Neuronal stem cell (in vitro differentiated cells): Measurements from ENCODE around the gene ADD1.

Experiments used
- DNase-seq: peaks from one replicate; pipeline ENCODE4 v3.0.0-alpha.2; 2013; ENCODE audit warnings: low spot score
- H2AFZ ChIP-seq: one replicate; pipeline ENCODE4 v1.6.1; 2013; ENCODE audit warnings: mild to moderate bottlenecking, low read length, inconsistent platforms
- H2AK5ac ChIP-seq: 2 replicates; pipeline ENCODE4 v1.6.1; 2013; ENCODE audit warnings: low read depth, mild to moderate bottlenecking, inconsistent platforms, low read length, moderate library complexity, mixed read lengths
- H2BK120ac ChIP-seq: 2 replicates; pipeline ENCODE4 v1.6.1; 2013; ENCODE audit warnings: low read depth, mild to moderate bottlenecking, inconsistent platforms, low read length, moderate library complexity, mixed read lengths
- H2BK12ac ChIP-seq: one replicate; pipeline ENCODE4 v1.6.1; 2013; ENCODE audit warnings: low read length, inconsistent platforms
- H2BK15ac ChIP-seq: 2 replicates; pipeline ENCODE4 v1.6.1; 2013; ENCODE audit warnings: mild to moderate bottlenecking, low read length, inconsistent platforms, mixed read lengths
- H2BK5ac ChIP-seq: one replicate; pipeline ENCODE4 v1.6.1; 2013; ENCODE audit warnings: inconsistent platforms, mild to moderate bottlenecking, low read length, moderate library complexity
- H3K14ac ChIP-seq: one replicate; pipeline ENCODE4 v1.6.1; 2013; ENCODE audit warnings: low read length, inconsistent platforms
- H3K18ac ChIP-seq: 2 replicates; pipeline ENCODE4 v1.6.1; 2013; ENCODE audit warnings: low read length, inconsistent platforms
- H3K23ac ChIP-seq: 2 replicates; pipeline ENCODE4 v1.6.1; 2013; ENCODE audit warnings: low read depth, mild to moderate bottlenecking, mixed read lengths, low read length, inconsistent platforms; ENCODE audit not compliant: poor library complexity
- H3K27ac ChIP-seq: replicated peaks from 3 replicates; pipeline ENCODE4 v1.5.1; 2013; ENCODE audit warnings: low read length, inconsistent platforms
- H3K27me3 ChIP-seq, 3 experiments: 2 replicates each; pipeline ENCODE4 v1.6.1; 2013; ENCODE audit warnings: low read length in 3 of 3, mild to moderate bottlenecking in 2 of 3, inconsistent platforms in 1 of 3, low read depth in 1 of 3, mixed read lengths in 1 of 3, moderate library complexity in 1 of 3; ENCODE audit not compliant: control insufficient read depth in 3 of 3, insufficient read depth in 3 of 3
- H3K36me3 ChIP-seq, 2 donors: replicated peaks in 1 of 2; 2 replicates each; pipeline ENCODE4 v1.6.1; 2013; ENCODE audit warnings: low read length in 2 of 2; ENCODE audit not compliant: control insufficient read depth in 2 of 2, insufficient read depth in 2 of 2
- H3K4ac ChIP-seq: 2 replicates; pipeline ENCODE4 v1.6.1; 2013; ENCODE audit warnings: inconsistent platforms, mild to moderate bottlenecking, low read length, moderate library complexity
- H3K4me1 ChIP-seq, 2 donors: 1 replicate in 1 of 2; 2 replicates in 1 of 2; pipeline ENCODE4 v1.6.1; 2013; ENCODE audit warnings: low read length in 2 of 2, low read depth in 1 of 2; ENCODE audit not compliant: control insufficient read depth in 2 of 2, insufficient read depth in 1 of 2
- H3K4me2 ChIP-seq: one replicate; pipeline ENCODE4 v1.6.1; 2013; ENCODE audit warnings: mild to moderate bottlenecking, low read length, inconsistent platforms; ENCODE audit not compliant: insufficient read depth, poor library complexity, severe bottlenecking
- H3K4me3 ChIP-seq, 2 donors: 2 replicates each; pipeline ENCODE4 v1.5.1; 2013; ENCODE audit warnings: low read length in 2 of 2, mild to moderate bottlenecking in 2 of 2, inconsistent platforms in 1 of 2, moderate library complexity in 1 of 2
- H3K79me1 ChIP-seq: one replicate; pipeline ENCODE4 v1.6.1; 2013; ENCODE audit warnings: low read depth, mild to moderate bottlenecking, inconsistent platforms, low read length, moderate library complexity
- H3K9ac ChIP-seq: one replicate; pipeline ENCODE4 v1.6.1; 2013; ENCODE audit warnings: mild to moderate bottlenecking, low read depth, low read length, inconsistent platforms; ENCODE audit not compliant: poor library complexity
- H3K9me3 ChIP-seq, 2 donors: replicated peaks in 1 of 2; 2 replicates each; pipeline versions ENCODE3 to v1.6.1; 2013; ENCODE audit warnings: low read length in 2 of 2, mild to moderate bottlenecking in 2 of 2, inconsistent platforms in 1 of 2, low read depth in 1 of 2, mixed read lengths in 1 of 2, moderate library complexity in 1 of 2; ENCODE audit not compliant: control insufficient read depth in 2 of 2, insufficient read depth in 1 of 2
- H4K8ac ChIP-seq: one replicate; pipeline ENCODE4 v1.6.1; 2013; ENCODE audit warnings: low read depth, mild to moderate bottlenecking, inconsistent platforms, low read length, moderate library complexity
- H4K91ac ChIP-seq: one replicate; pipeline ENCODE4 v1.6.1; 2013; ENCODE audit warnings: low read length, low read depth, mild to moderate bottlenecking, inconsistent platforms; ENCODE audit not compliant: poor library complexity
- WGBS, 2 donors: extraction: QIAGEN DNeasy Blood & Tissue Kit; methylation state at CpG; one replicate each; pipeline ENCODE4 v1.1.7; 2013; ENCODE audit warnings: missing lambda C conversion rate in 2 of 2, mixed read lengths in 1 of 2; ENCODE audit not compliant: insufficient read length in 2 of 2, insufficient replicate concordance in 1 of 2; ENCODE audit errors: extremely low coverage in 2 of 2; 5-methylcytosine and 5-hydroxymethylcytosine counted together

The ADD1 gene

DNA sequence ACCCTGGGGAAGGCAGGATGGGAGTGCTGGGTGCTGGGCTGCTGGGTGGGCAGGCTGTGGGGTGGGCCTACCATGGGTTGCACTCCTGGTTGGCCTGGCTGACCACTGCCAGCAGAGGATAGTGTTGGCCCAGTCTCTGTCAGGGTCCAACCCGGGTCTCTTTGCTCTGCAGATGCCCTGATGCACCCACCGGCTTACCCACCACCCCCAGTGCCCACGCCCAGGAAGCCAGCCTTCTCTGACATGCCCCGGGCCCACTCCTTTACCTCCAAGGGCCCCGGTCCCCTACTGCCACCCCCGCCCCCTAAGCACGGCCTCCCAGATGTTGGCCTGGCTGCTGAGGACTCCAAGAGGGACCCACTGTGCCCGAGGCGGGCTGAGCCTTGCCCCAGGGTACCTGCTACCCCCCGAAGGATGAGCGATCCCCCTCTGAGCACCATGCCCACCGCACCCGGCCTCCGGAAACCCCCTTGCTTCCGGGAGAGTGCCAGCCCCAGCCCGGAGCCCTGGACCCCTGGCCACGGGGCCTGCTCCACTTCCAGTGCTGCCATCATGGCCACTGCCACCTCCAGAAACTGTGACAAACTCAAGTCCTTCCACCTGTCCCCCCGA, 14.2 kb upstream of the ADD1 start:
- H3K4me1 ChIP-seq: no peaks in the 10 kb centered on the region

DNA sequence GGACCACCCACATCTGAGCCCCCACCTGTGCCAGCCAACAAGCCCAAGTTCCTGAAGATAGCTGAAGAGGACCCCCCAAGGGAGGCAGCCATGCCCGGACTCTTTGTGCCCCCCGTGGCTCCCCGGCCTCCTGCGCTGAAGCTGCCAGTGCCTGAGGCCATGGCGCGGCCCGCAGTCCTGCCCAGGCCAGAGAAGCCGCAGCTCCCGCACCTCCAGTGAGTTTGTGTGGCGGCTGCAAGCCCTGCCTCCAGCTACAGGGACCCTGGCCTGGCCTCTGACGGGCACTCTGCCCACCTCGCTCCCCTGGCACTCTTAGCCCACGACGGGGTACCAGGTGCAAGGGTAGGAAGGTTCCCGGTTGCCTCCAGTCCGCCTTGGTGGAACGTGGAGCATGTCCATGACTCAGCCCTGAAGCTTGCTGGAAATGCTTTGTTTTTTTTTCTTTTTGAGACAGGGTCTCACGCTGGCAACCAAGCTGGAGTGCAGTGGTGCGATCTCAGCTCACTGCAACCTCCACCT, 13.7 kb upstream of the ADD1 start:
- H2AK5ac ChIP-seq: no peak overlapping the region
- no peak for DNase-seq
- no peaks in the 10 kb centered on the region for H3K9me3 ChIP-seq
- no peak overlapping the region for H3K4me2 ChIP-seq
- H3K14ac ChIP-seq: no peak overlapping the region
- no peak overlapping the region for H2BK120ac ChIP-seq
- H3K36me3 ChIP-seq: peaks cover 40 to 89% of the 10 kb centered on the region in 2 donors
- peaks cover 5% of the 10 kb centered on the region for H3K79me1 ChIP-seq
- WGBS, 2 donors: no CpG with 5 or more reads among the region's 19 CpGs
- H2AFZ ChIP-seq: no peak overlapping the region
- H2BK15ac ChIP-seq: no peak overlapping the region
- no peak overlapping the region for H3K4me3 ChIP-seq
- H4K91ac ChIP-seq: no peak overlapping the region
- no peaks in the 10 kb centered on the region for H3K4me1 ChIP-seq
- no peak overlapping the region for H3K27ac ChIP-seq
- no peak overlapping the region for H2BK5ac ChIP-seq
- no peak overlapping the region for H3K4ac ChIP-seq
- H3K27me3 ChIP-seq: no peaks in the 10 kb centered on the region
- H3K18ac ChIP-seq: no peak overlapping the region
- H4K8ac ChIP-seq: no peak overlapping the region
- H3K23ac ChIP-seq: peak overlapping the region; percentile 85
- no peak overlapping the region for H2BK12ac ChIP-seq
- H3K9ac ChIP-seq: no peak overlapping the region

More for the DNA sequence above, 14.2 kb upstream of the ADD1 start:
- DNase-seq: no peak
- peaks cover 41 to 93% of the 10 kb centered on the region in 2 donors for H3K36me3 ChIP-seq
- H2AFZ ChIP-seq: no peak overlapping the region
- no peak overlapping the region for H3K9ac ChIP-seq
- H4K91ac ChIP-seq: no peak overlapping the region
- H3K18ac ChIP-seq: no peak overlapping the region
- no peak overlapping the region for H3K4ac ChIP-seq
- H3K4me3 ChIP-seq: no peak overlapping the region
- H2BK120ac ChIP-seq: no peak overlapping the region
- peaks cover 5% of the 10 kb centered on the region for H3K79me1 ChIP-seq
- no peak overlapping the region for H2BK12ac ChIP-seq
- no peak overlapping the region for H3K14ac ChIP-seq
- H2BK15ac ChIP-seq: no peak overlapping the region
- no peaks in the 10 kb centered on the region for H3K9me3 ChIP-seq
- no peak overlapping the region for H2AK5ac ChIP-seq
- H2BK5ac ChIP-seq: no peak overlapping the region
- no peak overlapping the region for H4K8ac ChIP-seq
- H3K27me3 ChIP-seq: no peaks in the 10 kb centered on the region
- no peak overlapping the region for H3K23ac ChIP-seq
- H3K4me2 ChIP-seq: no peak overlapping the region
- WGBS, 2 donors: no CpG with 5 or more reads among the region's 18 CpGs
- H3K27ac ChIP-seq: no peak overlapping the region

DNA sequence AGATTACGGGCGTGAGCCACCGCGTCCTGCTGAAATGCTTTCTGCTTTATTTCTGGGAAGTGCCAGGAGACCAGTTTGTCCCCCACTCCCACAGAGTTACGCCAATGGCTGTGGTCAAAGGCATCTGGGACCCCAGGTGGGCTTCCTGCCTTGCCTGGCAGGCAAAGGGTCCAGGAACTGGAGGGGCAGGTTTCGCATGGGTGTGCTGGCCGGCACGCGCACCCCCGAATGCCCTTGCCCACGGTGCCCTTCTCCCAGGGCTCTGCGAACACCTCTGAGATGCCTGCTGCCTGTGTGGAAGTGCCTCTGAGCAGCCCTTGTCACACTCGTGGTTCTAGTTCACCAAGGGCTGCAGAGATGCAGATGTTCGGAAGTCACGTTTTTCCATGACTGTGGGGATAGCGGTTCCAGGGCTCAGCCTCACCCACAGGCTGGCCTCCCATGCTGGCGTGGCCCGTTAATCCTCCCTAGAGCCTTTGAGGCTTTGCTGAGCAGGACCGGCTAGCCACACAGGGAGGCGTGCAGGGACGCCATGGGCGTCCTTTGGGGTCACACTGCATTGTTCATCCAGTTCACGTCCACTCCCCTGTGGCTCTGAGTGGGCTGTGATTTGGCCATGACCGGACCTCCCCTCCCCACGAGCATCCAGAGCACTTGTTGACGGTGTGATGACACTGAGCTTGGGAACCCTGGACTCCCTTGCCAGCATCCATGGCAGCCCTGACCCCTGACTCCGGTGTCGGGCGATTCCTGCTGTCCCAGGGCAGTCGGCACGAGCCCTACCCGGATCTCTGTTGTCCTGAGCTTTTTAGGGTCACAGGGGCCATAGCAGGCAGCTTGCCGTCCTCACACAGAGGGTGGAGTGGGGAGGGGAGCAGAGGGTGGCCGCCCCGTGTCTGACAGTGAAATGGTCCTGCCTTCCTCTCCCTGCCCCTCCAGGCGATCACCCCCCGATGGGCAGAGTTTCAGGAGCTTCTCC, 12.7 kb upstream of the ADD1 start:
- Histone ChIP-seq H3K36me3 (peaks cover 35 to 83% of the 10 kb centered on the region in 2 donors), H3K27ac (no peak overlapping the region), H2BK15ac (no peak overlapping the region), H2AK5ac (no peak overlapping the region), H3K23ac (peak overlapping the region; percentile 65), H3K9ac (peak overlapping the region; percentile 44), H3K4me1 (no peaks in the 10 kb centered on the region), H2AFZ (no peak overlapping the region), H3K18ac (no peak overlapping the region), H3K9me3 (no peaks in the 10 kb centered on the region), H3K27me3 (no peaks in the 10 kb centered on the region), H3K79me1 (peaks cover 2% of the 10 kb centered on the region), H2BK5ac (no peak overlapping the region), H3K4ac (no peak overlapping the region), H4K91ac (no peak overlapping the region), H3K4me3 (no peak overlapping the region), H3K14ac (no peak overlapping the region), H4K8ac (no peak overlapping the region), H2BK12ac (no peak overlapping the region), H3K4me2 (no peak overlapping the region), H2BK120ac (no peak overlapping the region)
- no CpG with 5 or more reads among the region's 37 CpGs for WGBS, 2 donors
- no peak for DNase-seq
